Suprapubic skin (tissue), 4 donors: ENCODE measurements around the gene PCDHAC2.

Experiments used
- CTCF ChIP-seq, 2 donors: fragments of 200-600 bp in 1 of 2; fragments of 450-650 bp in 1 of 2; sonication (generic) in 1 of 2; IDR thresholded peaks; one replicate each; pipeline ENCODE4 v1.5.1; 2016 to 2019; ENCODE audit warnings: antibody characterized with exemption in 2 of 2, mild to moderate bottlenecking in 1 of 2, moderate library complexity in 1 of 2
- EP300 ChIP-seq: sonication (generic); formaldehyde crosslinking; IDR thresholded peaks from one replicate; pipeline ENCODE4 v1.6.1; 2017; ENCODE audit warnings: antibody characterized with exemption
- POLR2A ChIP-seq, 2 donors: fragments of 450-650 bp; IDR thresholded peaks; one replicate each; pipeline ENCODE4 v1.6.1; 2017; ENCODE audit warnings: antibody characterized with exemption in 2 of 2, mild to moderate bottlenecking in 2 of 2, moderate library complexity in 2 of 2
- POLR2AphosphoS5 ChIP-seq, 3 donors: sonication (generic); formaldehyde crosslinking; IDR thresholded peaks; one replicate each; pipeline ENCODE4 v1.6.1; 2017; ENCODE audit warnings: antibody characterized with exemption in 3 of 3

GRCh38 chr5:140967226-140967893 lies 1.1 kb downstream of the PCDHAC2 start:
- TF ChIP-seq POLR2AphosphoS5 (IDR thresholded peaks at IDR 0.05) = no peak
- TF ChIP-seq CTCF (IDR thresholded peaks at IDR 0.05) = no peak
- TF ChIP-seq EP300 = no peak
- no peak for TF ChIP-seq POLR2A (IDR thresholded peaks at IDR 0.05)
